Neural progenitor cell (in vitro differentiated cells): ENCODE measurements around the gene NETO1. TPM values are rescaled to one million over a fixed set of nuclear protein-coding genes. Genes with fewer than 3 reads are reported as not detected.

Source experiments
- DNase-seq: peaks from one replicate; pipeline ENCODE4 v3.0.0-alpha.2; 2016; ENCODE audit warnings: low spot score
- H2AFZ ChIP-seq: fragments of 200-600 bp; sonication (generic); replicated peaks from 2 replicates; pipeline ENCODE4 v1.6.1; 2016; ENCODE audit warnings: antibody characterized with exemption
- H3F3A ChIP-seq: fragments of 200-600 bp; sonication (generic); 2 replicates; pipeline ENCODE4 v1.6.1; 2016; ENCODE audit warnings: antibody characterized with exemption, low read depth
- H3K27ac ChIP-seq: fragments of 200-600 bp; sonication (generic); 2 replicates; pipeline ENCODE4 v1.5.1; 2016; ENCODE audit warnings: mild to moderate bottlenecking
- H3K27me3 ChIP-seq: fragments of 200-600 bp; sonication (generic); 2 replicates; pipeline ENCODE4 v1.6.1; 2016; ENCODE audit warnings: mild to moderate bottlenecking, moderate library complexity
- H3K36me3 ChIP-seq: fragments of 200-600 bp; sonication (generic); 2 replicates; pipeline ENCODE4 v1.5.1; 2016
- H3K4me1 ChIP-seq: fragments of 200-600 bp; sonication (generic); 2 replicates; pipeline ENCODE4 v1.6.1; 2016; ENCODE audit warnings: mixed run types
- H3K4me2 ChIP-seq: fragments of 200-600 bp; sonication (generic); 2 replicates; pipeline ENCODE4 v1.6.1; 2016
- H3K4me3 ChIP-seq: fragments of 200-600 bp; sonication (generic); 2 replicates; pipeline ENCODE4 v1.5.1; 2016
- H3K79me2 ChIP-seq: fragments of 200-600 bp; sonication (generic); 2 replicates; pipeline ENCODE4 v1.6.1; 2016; ENCODE audit warnings: low read depth
- H3K9ac ChIP-seq: fragments of 200-600 bp; sonication (generic); 2 replicates; pipeline ENCODE4 v1.6.1; 2016
- H3K9me3 ChIP-seq: fragments of 200-600 bp; sonication (generic); 2 replicates; pipeline ENCODE4 v1.5.1; 2016; ENCODE audit warnings: low read depth
- H4K20me1 ChIP-seq: fragments of 200-600 bp; sonication (generic); 2 replicates; pipeline ENCODE4 v1.6.1; 2016; ENCODE audit warnings: low read depth
- H3K27ac Mint-ChIP-seq: 3 replicates; pipeline ENCODE4 v1.8.0; 2021; ENCODE audit warnings: mixed read lengths
- H3K27me3 Mint-ChIP-seq: 2 replicates; pipeline ENCODE4 v1.8.0; 2022; ENCODE audit warnings: low read depth, mild to moderate bottlenecking, inconsistent platforms, moderate library complexity, mixed read lengths; ENCODE audit not compliant: insufficient read depth
- H3K36me3 Mint-ChIP-seq: 3 replicates; pipeline ENCODE4 v1.8.0; 2021; ENCODE audit warnings: mixed read lengths
- H3K4me1 Mint-ChIP-seq: 3 replicates; pipeline ENCODE4 v1.8.0; 2021; ENCODE audit warnings: mixed read lengths
- H3K4me3 Mint-ChIP-seq: 3 replicates; pipeline ENCODE4 v1.8.0; 2021; ENCODE audit warnings: mild to moderate bottlenecking, moderate library complexity, mixed read lengths
- H3K9me3 Mint-ChIP-seq: 3 replicates; pipeline ENCODE4 v1.8.0; 2020; ENCODE audit warnings: mixed read lengths
- EZH2 ChIP-seq: fragments of 200-600 bp; sonication (generic); IDR thresholded peaks from 2 replicates; pipeline ENCODE4 v1.6.1; 2017; ENCODE audit warnings: antibody characterized with exemption, mild to moderate bottlenecking, moderate library complexity
- EZH2phosphoT487 ChIP-seq: fragments of 200-600 bp; sonication (generic); IDR thresholded peaks from 2 replicates; pipeline ENCODE4 v1.6.1; 2017; ENCODE audit warnings: antibody characterized with exemption
- microRNA-seq: library from miRNA; unstranded; fragments of <30 nt; microRNA quantifications from one replicate; pipeline ENCODE4, GENCODE V29; 2016
- small RNA-seq: library from RNA; depleted of rRNA; stranded (forward); fragments of <200 nt; gene quantifications from one replicate; pipeline ENCODE3, GENCODE V24; 2015
- total RNA-seq: library from RNA; depleted of rRNA; stranded (reverse); fragments of >200 nt; gene quantifications from 2 replicates; pipeline ENCODE4 v1.2.3, GENCODE V29; 2015; ENCODE audit warnings: low replicate concordance
- TF ChIP-seq, protein P1 (sequence below): fragments of 200-600 bp; sonication (generic); IDR thresholded peaks from 2 replicates; pipeline ENCODE4 v1.5.1; 2017; ENCODE audit warnings: antibody characterized with exemption, mild to moderate bottlenecking

The NETO1 gene
- total RNA-seq, 1 donor from 2014 or later, result 3.2 TPM

DNA sequence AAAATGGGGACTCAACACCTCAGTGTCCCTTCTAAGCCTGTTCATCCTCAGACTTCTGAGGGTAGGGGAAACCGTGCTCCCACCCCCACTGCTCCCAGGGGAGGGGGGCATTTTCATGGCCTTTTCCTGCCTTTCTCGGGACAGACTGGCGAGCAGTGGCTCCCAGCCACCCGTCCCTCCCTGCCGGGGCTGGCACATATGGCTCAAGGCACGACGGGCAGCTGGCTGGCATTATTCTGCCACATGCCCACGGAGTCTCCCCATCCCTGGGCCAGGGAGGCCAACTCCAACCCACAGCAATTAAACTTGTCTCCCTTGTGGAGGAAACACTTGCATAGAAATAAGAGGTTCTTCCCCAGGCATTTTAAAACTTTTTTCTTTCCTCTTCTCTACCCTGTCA is 175.2 kb downstream of the NETO1 start:
- Histone ChIP-seq H3K27ac (no peak overlapping the region), H3F3A (peaks cover 7% of the 10 kb centered on the region), H3K9ac (no peak overlapping the region), H4K20me1 (no peaks in the 10 kb centered on the region), H3K4me1 (peaks cover 9% of the 10 kb centered on the region), H2AFZ (peak overlapping the region; percentile 98), H3K36me3 (no peaks in the 10 kb centered on the region), H3K9me3 (no peaks in the 10 kb centered on the region), H3K4me2 (peak overlapping the region; percentile 73), H3K79me2 (no peaks in the 10 kb centered on the region), H3K27me3 (no peaks in the 10 kb centered on the region), H3K4me3 (peak overlapping the region; percentile 32)
- Mint-ChIP-seq H3K4me3 (no peak overlapping the region), H3K4me1 (peaks cover 6% of the 10 kb centered on the region), H3K27ac (no peak overlapping the region), H3K36me3 (no peaks in the 10 kb centered on the region), H3K27me3 (no peaks in the 10 kb centered on the region), H3K9me3 (no peaks in the 10 kb centered on the region)
- TF ChIP-seq, protein P1, sequence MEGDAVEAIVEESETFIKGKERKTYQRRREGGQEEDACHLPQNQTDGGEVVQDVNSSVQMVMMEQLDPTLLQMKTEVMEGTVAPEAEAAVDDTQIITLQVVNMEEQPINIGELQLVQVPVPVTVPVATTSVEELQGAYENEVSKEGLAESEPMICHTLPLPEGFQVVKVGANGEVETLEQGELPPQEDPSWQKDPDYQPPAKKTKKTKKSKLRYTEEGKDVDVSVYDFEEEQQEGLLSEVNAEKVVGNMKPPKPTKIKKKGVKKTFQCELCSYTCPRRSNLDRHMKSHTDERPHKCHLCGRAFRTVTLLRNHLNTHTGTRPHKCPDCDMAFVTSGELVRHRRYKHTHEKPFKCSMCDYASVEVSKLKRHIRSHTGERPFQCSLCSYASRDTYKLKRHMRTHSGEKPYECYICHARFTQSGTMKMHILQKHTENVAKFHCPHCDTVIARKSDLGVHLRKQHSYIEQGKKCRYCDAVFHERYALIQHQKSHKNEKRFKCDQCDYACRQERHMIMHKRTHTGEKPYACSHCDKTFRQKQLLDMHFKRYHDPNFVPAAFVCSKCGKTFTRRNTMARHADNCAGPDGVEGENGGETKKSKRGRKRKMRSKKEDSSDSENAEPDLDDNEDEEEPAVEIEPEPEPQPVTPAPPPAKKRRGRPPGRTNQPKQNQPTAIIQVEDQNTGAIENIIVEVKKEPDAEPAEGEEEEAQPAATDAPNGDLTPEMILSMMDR, result no peak
- no peak for TF ChIP-seq EZH2phosphoT487
- TF ChIP-seq EZH2, result no peak
- DNase-seq, result no peak

Small RNA genes within 50 kb of the gene (microRNA-seq; reads per million reads assigned to microRNA genes)
- gene MIR548AV, result not detected

Small RNA genes within 50 kb of the gene (small RNA-seq; reads per million reads assigned to genes)
- not detected for gene MIR548AV
- 0.89 reads per million, percentile 75 among the genes with 10 or more reads in this experiment for gene RNA5SP460
